Measurements from ENCODE around the gene NEIL1.

DNA sequence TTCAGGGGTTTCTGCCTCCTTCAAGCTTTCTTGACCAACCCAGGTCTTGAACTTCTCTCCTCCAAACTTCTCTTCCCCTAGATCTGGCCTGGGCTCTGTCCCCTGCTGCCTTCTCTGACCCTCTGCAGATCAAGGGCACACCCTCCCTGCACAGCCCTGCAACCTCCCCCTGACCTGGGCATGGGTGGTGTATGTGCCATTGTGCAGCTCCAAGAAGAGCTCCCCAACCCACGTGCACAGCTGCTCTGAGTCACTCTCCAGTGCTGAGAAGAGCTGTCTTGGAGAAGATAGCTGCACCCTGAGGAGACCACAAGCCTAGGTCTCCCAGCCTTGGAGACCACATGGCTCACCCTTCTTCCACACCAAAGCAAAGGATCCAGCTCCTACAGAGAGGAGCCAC lies 13.6 kb downstream of the NEIL1 start:
- TF ChIP-seq POLR2A (IDR thresholded peaks at IDR 0.05) (no peak), CTCF (IDR thresholded peaks at IDR 0.05) (no peak), POLR2AphosphoS5 (IDR thresholded peaks at IDR 0.05) (no peak)
